ENCODE data around the gene LTBP4. TPM values are rescaled to one million over a fixed set of nuclear protein-coding genes. Genes with fewer than 3 reads are reported as not detected.

Gene LTBP4
- total and polyA plus RNA-seq, 2 of the 13 experiments (the other 11 are each of a cell fraction or from before 2014, with no cell fraction given) = 0.86 to 2.3 TPM

DNA sequence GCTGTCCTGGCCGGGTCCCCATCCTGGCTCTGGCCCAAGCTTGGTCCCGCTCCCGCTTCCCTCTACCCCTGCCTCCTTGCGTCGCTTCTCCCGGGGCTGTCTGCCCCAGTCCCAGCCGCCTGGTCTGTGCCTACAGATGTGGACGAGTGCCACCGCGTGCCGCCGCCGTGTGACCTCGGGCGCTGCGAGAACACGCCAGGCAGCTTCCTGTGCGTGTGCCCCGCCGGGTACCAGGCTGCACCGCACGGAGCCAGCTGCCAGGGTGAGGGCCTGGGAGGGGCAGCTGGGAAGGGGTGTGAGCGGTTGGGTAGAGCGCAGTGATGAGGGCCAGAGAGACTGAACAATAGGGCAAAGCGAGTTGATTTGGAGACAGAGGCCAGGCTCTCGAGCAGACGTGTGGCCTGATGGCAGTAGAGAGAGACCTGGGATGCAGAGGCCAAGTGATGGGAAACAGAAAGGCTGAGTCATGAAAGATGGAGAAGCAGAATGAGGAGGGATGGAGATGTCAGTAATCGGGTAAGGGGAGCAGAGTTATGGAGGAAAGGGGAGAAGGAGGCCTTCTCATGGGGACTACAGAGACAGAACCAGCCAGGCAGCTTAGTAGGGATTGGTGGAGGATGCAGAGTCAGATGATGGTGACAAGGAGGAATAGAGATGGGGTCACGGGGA is 9.4 kb downstream of the LTBP4 start:
- in situ Hi-C loops (cut with HindIII; ENCODE audit: extremely low pct_ligation_motif_present, low pct_unique_long_range_greater_than_20kb) (no loop called here), intact Hi-C loops (cut with micrococcal nuclease; ENCODE audit: unreplicated experiment) (no loop called here)
- no peak for DNase-seq (ENCODE audit: low spot score)
- ChIA-PET POLR2A (no interaction called here), CTCF (ENCODE audit: low intra/inter-chr PET ratio, low total read pairs) (no interaction called here)
- Histone ChIP-seq H3K27ac (ENCODE audit: extremely low read length, insufficient read depth, low read length) (no peak overlapping the region), H3K36me3 (replicated peaks in 1 of 2; ENCODE audit: control insufficient read depth in 1 of 2, insufficient read depth in 2 of 2, low read length in 2 of 2) (no peaks in the 10 kb centered on the region), H2AFZ (ENCODE audit: low read length) (no peak overlapping the region), H3K27me3 (ENCODE audit: control insufficient read depth in 1 of 2, insufficient read depth in 2 of 2, low read length in 2 of 2) (peaks cover 2 to 84% of the 10 kb centered on the region in 2 experiments), H4K20me1 (ENCODE audit: insufficient read depth, low read length) (no peaks in the 10 kb centered on the region), H3K4me3 (replicated peaks in 1 of 3; ENCODE audit: insufficient read depth in 1 of 3, low read depth in 2 of 3, low read length in 3 of 3) (peak overlapping the region in 1 of 3 experiments; percentile 73; a peak in 1 of 6 replicates), H3K9ac (ENCODE audit: insufficient read depth, low read depth, low read length) (no peak overlapping the region), H3K4me1 (ENCODE audit: insufficient read depth, low read length) (peaks cover 63% of the 10 kb centered on the region), H3K9me3 (ENCODE audit: low read length) (no peaks in the 10 kb centered on the region), H3K4me2 (ENCODE audit: low read depth, low read length) (peak overlapping the region; percentile 75), H3K79me2 (ENCODE audit: insufficient read depth, low read length) (no peaks in the 10 kb centered on the region)
- 36% methylated on average over 25 of the region's 29 CpGs for WGBS (ENCODE audit: low lambda C conversion rate)
- no peak for FAIRE-seq
- no peak for ATAC-seq
- BruUV-seq (replicated peaks) = no TSS peak
- TF ChIP-seq KLF16 (CRISPR knock-in tag; IDR thresholded peaks at IDR 0.05) (no peak), LCORL (IDR thresholded peaks at IDR 0.05) (no peak), LCORL (CRISPR knock-in tag; IDR thresholded peaks at IDR 0.05) (0 out of 2 replicates have a peak, but pooled peaks have one; percentile 2), KMT2A (CRISPR knock-in tag; IDR thresholded peaks at IDR 0.05) (no peak), CBX2 (IDR thresholded peaks at IDR 0.05; ENCODE audit: low read depth, low read length) (no peak), CBX2 (CRISPR knock-in tag; IDR thresholded peaks at IDR 0.05; ENCODE audit: low read depth) (no peak), ZNF232 (CRISPR knock-in tag; IDR thresholded peaks at IDR 0.05; ENCODE audit: borderline replicate concordance) (no peak), ZNF12 (CRISPR knock-in tag; IDR thresholded peaks at IDR 0.05) (no peak), AGO1 (IDR thresholded peaks at IDR 0.05; ENCODE audit: low read depth, low read length, poor library complexity, severe bottlenecking) (no peak), DR1 (CRISPR knock-in tag; IDR thresholded peaks at IDR 0.05) (peak; percentile 52; the same call in 1 of the 2 replicates), FOXA1 (IDR thresholded peaks at IDR 0.05) (0 out of 2 replicates have a peak, but pooled peaks have one; percentile 10), FOXA1 (CRISPR knock-in tag; IDR thresholded peaks at IDR 0.05) (no peak), ZNF296 (CRISPR knock-in tag; conservative IDR thresholded peaks at IDR 0.05) (no peak), HNRNPL (IDR thresholded peaks at IDR 0.05; ENCODE audit: low read depth, low read length) (0 out of 2 replicates have a peak, but pooled peaks have one; percentile 29), PHF8 (CRISPR knock-in tag; IDR thresholded peaks at IDR 0.05) (no peak), ZBTB38 (CRISPR knock-in tag; IDR thresholded peaks at IDR 0.05) (0 out of 2 replicates have a peak, but pooled peaks have one; percentile 29), CHCHD3 (CRISPR knock-in tag; IDR thresholded peaks at IDR 0.05) (no peak), ZNF44 (CRISPR knock-in tag; IDR thresholded peaks at IDR 0.05) (no peak), ZNF570 (CRISPR knock-in tag; IDR thresholded peaks at IDR 0.05; ENCODE audit: borderline replicate concordance) (no peak), SOX6 (IDR thresholded peaks at IDR 0.05) (no peak), SOX6 (CRISPR knock-in tag; IDR thresholded peaks at IDR 0.05) (no peak), DNMT1 (CRISPR knock-in tag; IDR thresholded peaks at IDR 0.05) (0 out of 2 replicates have a peak, but pooled peaks have one; percentile 48), PLRG1 (conservative IDR thresholded peaks at IDR 0.05) (no peak)
- TF ChIP-seq, protein P1, sequence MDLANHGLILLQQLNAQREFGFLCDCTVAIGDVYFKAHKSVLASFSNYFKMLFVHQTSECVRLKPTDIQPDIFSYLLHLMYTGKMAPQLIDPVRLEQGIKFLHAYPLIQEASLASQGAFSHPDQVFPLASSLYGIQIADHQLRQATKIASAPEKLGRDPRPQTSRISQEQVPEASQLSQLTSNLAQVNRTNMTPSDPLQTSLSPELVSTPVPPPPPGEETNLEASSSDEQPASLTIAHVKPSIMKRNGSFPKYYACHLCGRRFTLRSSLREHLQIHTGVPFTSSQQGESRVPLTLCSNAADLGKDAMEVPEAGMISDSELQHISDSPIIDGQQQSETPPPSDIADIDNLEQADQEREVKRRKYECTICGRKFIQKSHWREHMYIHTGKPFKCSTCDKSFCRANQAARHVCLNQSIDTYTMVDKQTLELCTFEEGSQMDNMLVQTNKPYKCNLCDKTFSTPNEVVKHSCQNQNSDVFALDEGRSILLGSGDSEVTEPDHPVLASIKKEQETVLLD (CRISPR knock-in tag; IDR thresholded peaks at IDR 0.05; ENCODE audit: low read depth) = no peak
- TF ChIP-seq, protein P2, sequence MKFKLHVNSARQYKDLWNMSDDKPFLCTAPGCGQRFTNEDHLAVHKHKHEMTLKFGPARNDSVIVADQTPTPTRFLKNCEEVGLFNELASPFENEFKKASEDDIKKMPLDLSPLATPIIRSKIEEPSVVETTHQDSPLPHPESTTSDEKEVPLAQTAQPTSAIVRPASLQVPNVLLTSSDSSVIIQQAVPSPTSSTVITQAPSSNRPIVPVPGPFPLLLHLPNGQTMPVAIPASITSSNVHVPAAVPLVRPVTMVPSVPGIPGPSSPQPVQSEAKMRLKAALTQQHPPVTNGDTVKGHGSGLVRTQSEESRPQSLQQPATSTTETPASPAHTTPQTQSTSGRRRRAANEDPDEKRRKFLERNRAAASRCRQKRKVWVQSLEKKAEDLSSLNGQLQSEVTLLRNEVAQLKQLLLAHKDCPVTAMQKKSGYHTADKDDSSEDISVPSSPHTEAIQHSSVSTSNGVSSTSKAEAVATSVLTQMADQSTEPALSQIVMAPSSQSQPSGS (CRISPR knock-in tag; IDR thresholded peaks at IDR 0.05) = no peak
- TF ChIP-seq, protein P3, sequence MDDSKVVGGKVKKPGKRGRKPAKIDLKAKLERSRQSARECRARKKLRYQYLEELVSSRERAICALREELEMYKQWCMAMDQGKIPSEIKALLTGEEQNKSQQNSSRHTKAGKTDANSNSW (CRISPR knock-in tag; IDR thresholded peaks at IDR 0.05; ENCODE audit: borderline replicate concordance) = no peak

All from HepG2 (cell line).